Midbrain (tissue), 1 donor: Measurements from ENCODE around the gene USH2A.
"Not testable (repeated sequence)": the region's sequence is repeated elsewhere in the genome, so short reads cannot be mapped to it uniquely, and the experiment has no call there.

Experiments used
- DNase-seq: peaks from one replicate; lab custom pipeline; 2025; lab: John Stamatoyannopoulos, UW

Gene USH2A

GRCh38 chr1:216388558-216388957, 34.7 kb downstream of the USH2A start:
- no peak for DNase-seq

DNA sequence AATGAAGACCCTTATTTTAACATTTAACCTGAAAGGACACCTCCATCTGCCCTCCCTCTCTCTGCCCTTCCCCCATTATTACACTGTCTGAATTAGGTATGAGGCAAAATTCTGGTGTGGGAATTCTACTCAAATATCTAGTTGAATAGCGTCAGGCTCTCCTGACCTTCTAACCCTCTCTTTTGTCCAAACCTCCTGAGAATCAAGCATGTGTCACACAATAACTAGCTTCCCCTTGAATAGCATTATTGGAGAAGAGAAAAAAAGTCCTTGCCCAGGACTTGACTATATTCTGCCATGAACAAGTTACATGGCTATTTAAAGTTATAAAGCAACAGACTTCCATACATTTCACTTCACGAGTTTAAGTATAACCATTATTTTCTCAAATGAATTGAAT, 35.5 kb downstream of the USH2A start:
- DNase-seq = no peak

DNA sequence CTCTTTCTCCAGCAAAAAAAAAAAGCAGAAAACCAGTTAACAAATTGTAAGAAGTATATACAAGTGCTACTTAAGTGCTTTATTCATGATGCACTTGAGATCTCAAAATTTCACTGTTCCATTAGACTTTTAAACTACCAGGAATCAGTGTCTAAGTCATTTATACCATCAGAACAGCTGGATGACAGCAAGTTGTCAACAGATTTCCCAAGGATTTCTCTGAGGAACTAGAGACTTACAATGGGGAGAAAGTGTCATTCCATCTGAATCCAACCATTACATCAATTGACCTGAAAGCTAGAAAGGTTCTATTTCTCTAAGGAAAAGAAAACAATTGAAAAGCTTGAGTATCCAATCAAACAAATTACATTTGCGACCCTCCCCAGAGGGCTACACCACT, 43.8 kb downstream of the USH2A start:
- no peak for DNase-seq

GRCh38 chr1:216368249-216368648, 55.0 kb downstream of the USH2A start:
- DNase-seq = no peak

- DNase-seq = no peak
Observed at GRCh38 chr1:216366979-216367378, 56.3 kb downstream of the USH2A start.

DNA sequence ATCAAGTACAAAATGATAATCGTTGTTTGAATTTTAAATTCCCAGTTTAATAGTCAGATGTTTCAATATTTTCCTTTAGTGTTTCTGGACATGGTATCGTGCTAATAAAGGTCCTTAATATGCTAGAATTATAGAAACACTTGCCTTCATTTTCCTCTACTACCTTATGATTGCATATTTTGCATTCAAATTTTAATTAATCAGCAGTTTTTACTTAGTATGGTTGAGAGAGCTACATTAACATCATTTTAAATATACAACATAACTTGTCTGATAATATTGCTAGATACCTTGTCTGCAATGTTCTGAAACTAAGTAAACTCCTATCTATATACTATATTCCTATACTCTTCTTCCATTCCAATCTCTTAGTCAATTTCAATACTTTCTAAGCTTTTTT, 66.3 kb downstream of the USH2A start:
- no peak for DNase-seq

- DNase-seq = no peak
Observed at GRCh38 chr1:216350186-216350585, 73.1 kb downstream of the USH2A start.

GRCh38 chr1:216346526-216346925, 76.7 kb downstream of the USH2A start:
- no peak for DNase-seq

- not testable (repeated sequence) for DNase-seq
Observed at GRCh38 chr1:216340542-216340941, 82.7 kb downstream of the USH2A start.

GRCh38 chr1:216332462-216332861, 90.8 kb downstream of the USH2A start:
- no peak for DNase-seq

DNA sequence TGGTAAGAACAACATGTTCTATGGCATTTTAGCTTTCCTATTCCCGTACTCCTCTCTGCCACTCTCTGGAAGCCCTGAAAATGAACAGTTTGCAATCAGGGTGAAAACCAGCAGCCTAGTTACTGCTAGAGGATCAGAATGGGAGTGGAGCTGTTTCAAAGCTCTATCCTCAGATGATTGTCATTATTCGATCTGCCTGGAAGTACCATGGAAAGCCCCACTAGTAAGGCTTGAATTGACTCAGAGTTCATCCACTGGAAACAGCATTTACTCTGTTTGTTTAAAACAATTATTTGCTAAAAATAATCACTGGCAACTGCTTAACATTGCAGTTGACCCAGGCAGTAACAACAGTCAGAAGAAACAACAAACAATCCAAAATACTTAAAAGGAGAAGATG, 91.2 kb downstream of the USH2A start:
- no peak for DNase-seq

DNA sequence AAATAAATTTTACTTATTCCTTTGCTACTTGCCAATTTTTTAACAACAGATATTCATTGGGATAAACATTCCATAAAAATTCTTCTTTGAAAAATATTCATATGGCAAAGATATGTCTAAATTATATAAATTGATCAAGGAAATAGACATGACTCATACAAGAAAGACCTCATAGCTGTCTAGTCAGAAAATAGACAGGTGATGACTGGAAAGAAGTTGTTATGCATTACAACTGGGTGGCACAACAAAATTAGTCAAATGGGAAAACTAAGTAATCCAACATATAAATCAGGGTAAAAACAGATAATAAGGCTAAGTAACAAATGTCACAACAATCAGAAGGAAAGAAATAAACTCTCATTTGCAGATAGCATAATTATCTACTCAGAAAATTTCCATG, 92.0 kb downstream of the USH2A start:
- no peak for DNase-seq

DNA sequence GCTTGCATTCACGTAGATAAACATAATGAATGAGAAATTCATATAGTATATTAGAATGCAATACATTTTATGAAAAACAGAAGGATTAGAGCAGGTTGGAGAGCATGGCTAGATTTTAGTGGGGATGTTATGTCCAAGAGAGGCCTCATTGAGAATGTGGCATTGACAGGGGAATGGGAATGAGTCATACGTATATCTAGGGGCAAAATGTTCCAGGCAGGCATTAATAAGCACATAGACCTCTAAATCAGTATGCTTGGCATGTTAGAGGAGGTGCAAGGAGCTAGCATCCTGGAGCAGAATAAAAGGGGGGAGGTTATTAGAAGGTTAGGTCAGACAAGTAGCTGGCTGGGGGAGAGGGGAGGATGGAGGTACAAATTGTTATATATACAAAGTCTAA, 93.0 kb downstream of the USH2A start:
- no peak for DNase-seq

- no peak for DNase-seq
Observed at GRCh38 chr1:216325946-216326345, 97.3 kb downstream of the USH2A start.

GRCh38 chr1:216325336-216325735, 97.9 kb downstream of the USH2A start:
- DNase-seq = no peak

GRCh38 chr1:216323344-216323743, 99.9 kb downstream of the USH2A start:
- DNase-seq = no peak

DNA sequence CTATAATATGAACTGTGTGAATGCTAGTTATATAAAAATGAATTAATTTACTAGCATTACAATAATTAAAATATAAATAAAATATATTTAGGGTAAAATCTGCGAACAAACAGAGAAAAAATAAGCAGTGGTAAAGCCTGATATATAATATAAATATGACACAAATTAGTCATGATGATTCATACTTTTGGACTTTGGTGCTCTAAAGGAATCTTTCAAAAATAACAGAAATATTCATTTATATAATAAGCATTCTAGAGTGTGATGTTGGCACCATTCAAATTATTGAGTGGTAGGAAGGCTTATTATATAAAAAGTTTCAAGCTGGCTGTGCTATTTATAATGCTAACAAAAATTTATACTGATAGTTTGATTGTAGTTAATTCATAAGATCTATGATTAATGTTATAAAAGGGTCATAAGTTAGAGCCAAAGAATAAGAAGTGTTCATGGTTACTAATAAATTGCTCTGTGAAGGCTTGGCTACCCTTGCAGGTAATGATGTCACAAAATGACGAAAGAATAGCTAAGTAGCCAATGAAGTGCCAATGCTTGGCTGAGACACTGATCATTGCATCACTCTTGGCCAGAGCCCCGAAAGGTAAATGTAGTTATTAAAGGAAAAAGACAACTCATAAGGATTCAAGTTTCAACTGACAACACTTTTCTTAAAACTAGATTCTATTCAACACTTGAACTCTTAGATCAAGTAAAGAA, 108.7 kb downstream of the USH2A start:
- DNase-seq = no peak

DNA sequence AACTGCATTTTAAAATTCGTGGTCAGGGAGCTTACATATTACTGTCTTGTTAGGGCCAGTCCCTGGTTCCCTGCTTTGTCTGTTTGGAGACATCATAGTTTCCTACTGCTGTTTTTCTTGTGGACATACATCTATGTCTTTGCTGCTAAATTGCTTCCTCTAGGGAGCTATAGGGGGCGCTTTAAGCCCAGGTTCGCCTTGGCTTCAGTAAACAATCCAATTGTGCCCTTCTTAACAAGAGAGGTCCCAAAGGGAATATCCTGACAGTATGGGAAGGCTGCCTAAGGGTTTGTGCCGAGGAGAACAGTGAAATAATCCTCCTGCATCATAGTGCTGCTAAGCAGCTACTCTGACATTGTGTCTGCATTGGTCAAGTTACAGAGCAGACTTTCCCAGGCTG, 112.5 kb downstream of the USH2A start:
- DNase-seq = peak; percentile 14

DNA sequence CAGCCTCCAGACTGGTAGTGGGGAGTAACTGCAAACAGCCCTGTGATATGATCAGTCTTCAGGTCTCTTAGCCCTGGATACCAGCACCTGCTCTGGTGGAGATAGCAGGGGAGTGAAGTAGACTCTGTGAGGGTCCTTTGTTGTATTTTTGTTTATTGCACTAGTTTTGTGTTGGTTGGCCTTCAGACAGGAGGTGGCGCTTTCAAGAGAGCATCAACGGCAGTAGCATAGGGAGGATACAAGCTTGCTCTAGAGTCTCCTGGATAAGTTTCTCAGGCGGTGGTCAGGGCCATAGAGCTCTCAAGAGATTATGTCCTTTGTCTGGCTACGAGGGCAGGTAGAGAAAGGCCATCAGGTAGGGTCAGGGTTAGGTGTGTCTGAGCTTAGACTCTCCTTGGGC, 116.4 kb downstream of the USH2A start:
- DNase-seq = no peak

DNA sequence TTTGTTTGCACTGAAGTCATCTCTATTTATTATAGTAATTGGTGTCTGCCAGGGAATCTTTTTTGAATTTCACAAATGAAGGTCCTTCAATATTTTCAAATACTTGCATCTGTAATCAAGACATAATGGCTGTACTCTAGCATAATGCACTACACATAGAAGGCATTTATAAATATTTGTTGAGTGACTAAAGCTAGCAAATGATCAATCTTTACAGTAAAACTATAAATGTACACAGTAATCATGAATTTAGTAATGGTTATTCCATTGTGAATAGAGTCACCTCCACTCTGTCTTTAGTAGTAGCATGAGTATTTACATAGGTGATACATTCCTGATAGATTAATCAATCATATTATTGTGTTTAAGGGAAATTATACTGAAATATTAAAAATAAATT, 119.6 kb downstream of the USH2A start:
- no peak for DNase-seq

DNA sequence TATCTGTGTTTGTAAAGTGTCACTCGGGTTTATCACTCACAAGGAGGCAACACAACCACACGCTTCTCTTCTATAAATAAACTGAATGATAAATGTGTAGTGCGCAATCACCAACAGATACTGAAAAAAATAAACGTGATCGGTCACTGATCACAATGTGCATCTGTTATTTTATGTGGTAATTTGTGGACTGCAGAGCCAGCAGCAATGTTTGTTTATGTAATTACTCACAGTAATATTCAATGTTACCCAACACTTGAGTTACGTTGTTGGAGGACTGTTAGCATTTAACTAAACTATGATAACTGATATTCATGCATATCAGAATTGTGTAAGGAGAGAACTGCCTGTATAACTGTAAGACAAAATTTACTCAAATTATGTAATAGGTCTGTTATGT, 129.6 kb downstream of the USH2A start:
- no peak for DNase-seq

DNA sequence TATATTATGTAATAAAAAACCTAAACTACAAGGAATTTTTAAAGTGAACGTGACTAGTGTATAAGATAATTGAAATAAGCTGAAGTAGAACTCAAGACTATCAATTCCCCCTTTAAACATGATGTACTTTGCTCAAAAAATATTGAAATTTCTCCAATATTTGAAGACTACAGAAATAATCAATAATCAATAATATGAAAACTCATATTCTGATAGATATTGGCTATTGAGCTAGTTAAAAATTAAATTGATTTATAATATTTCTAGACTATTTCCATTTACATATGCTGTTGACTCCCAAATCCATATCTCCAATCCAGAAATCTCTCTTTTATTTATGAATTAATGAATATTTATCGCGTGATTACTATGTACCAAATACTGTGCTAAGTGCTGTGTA, 133.2 kb downstream of the USH2A start:
- no peak for DNase-seq

GRCh38 chr1:216285052-216285451, 138.2 kb downstream of the USH2A start:
- DNase-seq = no peak

GRCh38 chr1:216281757-216282156, 141.5 kb downstream of the USH2A start:
- DNase-seq = no peak
